Effector CD8-positive, alpha-beta T cell (primary cell): Measurements from ENCODE around the gene CNN3.

Source experiments
- DNase-seq: peaks from one replicate; lab custom pipeline; 2025; lab: John Stamatoyannopoulos, UW
- total RNA-seq, 4 experiments: gene quantifications; one replicate each; lab custom pipeline; 2026; lab: John Stamatoyannopoulos, UW

Gene CNN3
- 1.4 to 5.4 (median 2.9) reads per million in 4 experiments for total RNA-seq

DNA sequence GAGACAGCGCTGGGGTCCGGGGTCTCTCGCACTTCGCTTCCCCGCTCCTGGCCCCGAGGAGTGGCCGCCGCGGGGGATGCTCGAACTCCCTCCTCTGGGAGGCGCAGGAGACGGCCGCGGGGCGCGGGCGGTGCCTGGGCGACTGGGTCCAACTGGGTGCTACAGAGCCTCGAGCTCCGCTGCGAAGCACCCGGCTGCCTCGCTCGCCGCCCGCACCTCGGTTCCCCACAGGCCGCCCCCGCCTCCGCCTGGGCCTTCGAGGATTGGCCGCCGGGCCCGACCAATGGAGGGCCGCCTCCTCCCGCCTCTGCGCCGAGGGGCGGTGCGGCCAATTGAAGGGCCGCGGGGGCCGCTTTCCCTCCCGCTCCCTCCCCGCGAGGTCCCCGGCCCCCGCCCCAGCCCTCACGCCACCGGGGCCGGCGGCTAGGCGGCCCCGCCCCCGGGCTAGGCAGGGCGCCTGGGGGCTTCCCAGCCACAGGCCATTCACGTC lies at the start of gene CNN3:
CNN3 (minus strand) TSS at position 196 of the 490 bp plus-strand sequence. CDS start 216 bp downstream, outside the sequence.
- DNase-seq = peak; percentile 66

DNA sequence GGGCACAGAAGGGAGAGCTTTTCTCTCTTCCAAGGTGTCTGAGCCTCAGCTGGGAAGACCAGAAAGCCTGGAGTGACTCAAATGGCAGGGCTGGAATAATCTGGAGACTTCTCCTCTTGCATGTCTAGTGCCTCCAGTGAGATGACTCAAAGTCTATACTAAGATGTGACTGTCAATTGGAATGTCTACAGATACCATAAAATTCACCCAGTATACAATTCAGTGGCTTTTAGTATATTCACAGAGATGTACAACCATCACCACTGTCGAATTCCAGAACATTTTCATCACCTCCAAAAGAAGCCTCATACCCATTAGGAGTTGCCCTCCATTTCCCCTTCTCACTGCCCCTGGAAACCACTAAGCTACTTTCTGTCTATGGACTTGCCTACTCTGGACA lies 47.9 kb upstream of the CNN3 start:
- no peak for DNase-seq

DNA sequence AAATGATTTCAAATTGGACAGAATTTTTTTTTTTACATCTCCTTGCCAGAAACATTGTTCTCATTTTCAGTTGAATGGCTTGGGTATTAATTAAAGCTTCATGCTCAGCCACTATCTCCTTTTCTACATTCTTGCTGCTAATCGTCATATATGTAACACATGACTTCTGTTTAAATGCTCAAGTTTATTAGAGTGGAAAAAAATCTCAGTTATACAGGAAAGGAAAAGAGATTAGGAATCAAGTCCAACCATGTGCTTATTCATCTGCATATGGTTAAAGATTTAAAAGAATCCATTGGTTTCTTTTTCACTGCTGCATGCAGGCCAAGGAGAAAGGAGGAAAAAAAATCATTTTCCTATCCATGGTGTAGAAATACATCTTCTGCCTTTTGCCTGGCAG lies 47.3 kb upstream of the CNN3 start:
- DNase-seq = no peak

DNA sequence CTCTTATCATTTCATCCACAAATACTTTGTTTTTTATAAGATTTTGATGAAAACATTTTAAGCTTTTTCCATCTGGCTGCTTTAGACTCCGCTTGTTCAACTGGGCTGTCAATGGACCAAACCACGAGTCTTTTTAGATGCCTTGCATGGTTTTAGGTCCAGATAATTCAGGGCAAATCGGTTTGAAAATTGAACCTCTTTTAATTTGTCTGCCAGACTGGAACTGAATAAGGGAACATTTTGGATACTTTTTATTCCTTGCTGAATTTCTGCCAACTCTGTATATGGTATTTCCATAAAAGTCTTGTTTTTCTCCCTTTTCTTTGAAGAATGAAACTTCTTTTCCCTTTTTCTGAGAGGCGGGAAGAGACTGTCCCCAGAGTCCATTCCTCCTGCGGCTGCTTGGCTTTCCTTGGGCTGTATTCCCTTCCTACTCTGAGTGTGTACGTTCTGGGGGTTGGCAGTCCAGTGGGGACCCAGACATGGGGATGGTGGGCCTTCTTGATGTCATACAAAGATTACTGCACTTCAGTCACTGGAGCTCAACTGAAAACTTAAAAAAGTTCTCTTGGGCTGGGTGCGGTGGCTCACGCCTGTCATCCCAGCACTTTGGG lies 46.5 kb upstream of the CNN3 start:
- DNase-seq = no peak

DNA sequence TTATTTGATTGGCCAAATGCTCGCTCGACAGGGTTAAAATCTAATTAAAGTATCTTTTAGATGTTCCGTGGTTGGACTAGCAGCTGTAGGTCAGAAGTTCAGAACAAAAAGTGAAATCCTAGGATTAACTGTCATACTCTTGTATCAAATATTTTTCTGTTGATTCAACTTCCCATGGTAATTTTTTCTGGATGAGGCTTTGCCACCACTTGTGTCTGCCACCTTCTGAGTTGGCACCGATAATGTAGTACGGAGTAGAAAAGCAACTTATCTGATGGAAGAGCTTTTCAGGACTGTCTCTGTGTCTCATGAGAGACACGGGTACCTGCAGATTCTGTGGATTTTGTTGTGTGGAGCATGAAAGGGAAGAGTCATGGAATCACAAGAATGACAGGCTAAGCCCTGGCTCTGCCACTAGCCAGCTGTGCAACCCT lies 44.6 kb upstream of the CNN3 start:
- no peak for DNase-seq

DNA sequence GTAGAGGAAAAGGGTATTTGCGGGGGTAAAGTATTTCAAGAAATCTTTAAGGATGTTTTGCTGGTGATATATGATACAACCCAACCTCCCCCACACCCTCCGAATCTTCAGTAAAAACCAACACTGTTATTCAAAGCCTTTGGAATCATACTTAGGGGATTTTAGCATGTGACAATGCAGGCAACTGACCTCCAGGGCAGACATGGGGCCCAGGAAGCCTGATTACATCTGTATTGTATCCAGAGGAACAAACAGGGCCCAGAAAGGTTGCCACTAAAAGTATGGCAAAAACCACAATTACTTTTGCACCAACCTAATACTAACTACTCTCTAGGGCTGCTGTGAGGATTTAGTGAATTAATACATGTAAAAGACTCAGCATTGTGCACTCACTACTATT lies 43.9 kb upstream of the CNN3 start:
- no peak for DNase-seq

DNA sequence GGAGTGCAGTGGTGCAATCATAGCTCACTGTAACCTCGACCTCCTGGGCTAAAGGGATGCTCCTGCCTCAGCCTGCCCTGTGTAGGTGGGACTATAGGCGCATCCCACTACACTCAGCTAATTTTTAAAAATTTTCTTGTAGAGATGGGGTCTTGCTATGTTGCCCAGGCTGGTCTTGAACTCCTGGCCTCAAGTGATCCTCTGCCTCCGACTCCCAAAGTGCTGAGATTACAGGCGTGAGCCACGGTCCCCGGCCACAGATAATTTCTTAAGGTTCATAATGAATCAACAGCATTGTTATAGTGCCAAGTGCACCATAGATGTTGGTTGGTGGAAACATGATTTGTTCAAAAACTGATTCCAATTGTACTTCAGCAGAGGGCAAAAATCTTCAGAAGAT lies 42.2 kb upstream of the CNN3 start:
- DNase-seq = no peak

DNA sequence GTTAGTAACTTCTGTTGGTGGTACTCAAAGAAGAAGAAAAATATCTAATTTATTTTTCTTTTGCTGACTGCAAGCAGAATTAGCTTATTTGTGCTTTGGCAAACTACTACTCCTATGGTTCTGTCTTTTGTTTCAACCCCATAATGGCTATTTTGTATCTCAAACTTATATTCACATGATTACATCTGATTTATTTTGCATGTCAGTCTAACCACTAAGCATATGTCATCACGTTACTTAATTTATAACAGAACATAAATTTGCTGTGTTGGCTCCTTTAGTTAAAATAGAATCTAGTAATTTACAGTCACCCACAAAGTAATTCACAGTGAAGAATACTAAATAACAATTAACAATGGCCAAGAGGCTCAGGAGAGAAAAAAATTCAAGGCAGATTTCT lies 39.1 kb upstream of the CNN3 start:
- no peak for DNase-seq

DNA sequence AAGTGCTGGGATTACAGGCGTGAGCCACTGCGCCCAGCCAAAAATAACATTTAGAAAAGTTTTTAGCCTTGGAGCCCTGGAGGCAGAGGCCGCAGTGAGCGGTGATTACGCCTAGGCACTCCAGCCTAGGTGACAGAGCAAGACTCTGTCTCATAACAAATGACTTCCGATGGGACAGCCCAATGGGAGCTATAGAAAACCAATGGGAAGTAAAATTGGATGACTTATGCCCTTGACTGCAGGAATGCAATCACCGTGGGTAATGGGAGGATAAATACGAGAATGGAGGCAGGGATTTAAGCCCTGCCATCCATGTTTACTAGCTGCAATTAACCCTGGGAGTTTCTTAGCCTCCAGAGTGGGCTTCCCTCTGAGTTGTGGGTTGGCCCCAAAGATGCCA lies 37.0 kb upstream of the CNN3 start:
- DNase-seq = no peak

DNA sequence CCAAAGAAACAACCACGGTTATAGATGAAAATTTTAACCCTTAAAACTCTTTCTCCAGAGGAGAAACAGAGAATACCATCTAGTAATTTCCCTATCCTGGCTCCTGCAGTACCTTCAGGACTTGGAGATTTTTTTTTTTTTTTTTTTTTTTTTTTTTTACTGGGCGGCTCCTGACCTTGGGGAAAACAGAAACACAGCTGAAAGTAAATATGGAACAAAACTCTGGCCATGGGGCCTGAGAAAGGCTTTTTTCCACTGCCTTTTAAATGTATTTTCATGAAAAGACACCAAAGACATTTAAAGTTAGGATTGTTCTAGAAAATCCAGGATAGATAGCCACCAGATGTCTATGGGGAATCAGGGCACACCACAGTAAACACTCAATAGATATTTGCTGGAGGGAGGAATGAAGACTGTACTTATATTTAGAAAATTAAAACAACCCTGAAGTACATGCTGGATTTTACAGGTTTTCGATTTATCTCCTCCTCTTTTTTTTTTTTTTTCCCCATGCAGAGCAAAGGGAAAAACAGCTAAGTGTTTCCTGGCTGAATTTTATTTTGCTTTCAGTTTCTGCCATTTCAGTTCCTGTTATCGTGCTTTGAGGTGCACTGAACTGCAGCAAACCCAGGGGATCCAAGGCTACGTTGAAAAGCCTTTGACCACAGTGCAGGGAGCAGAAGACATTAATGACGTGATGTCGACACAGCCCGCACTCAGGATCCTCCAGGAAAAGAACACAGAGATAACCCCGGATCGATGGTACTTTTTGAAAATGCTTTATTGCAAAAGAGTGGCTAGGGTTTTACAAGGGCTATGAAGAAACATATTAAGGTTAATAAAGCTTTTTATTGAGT lies 35.7 kb upstream of the CNN3 start:
- no peak for DNase-seq

DNA sequence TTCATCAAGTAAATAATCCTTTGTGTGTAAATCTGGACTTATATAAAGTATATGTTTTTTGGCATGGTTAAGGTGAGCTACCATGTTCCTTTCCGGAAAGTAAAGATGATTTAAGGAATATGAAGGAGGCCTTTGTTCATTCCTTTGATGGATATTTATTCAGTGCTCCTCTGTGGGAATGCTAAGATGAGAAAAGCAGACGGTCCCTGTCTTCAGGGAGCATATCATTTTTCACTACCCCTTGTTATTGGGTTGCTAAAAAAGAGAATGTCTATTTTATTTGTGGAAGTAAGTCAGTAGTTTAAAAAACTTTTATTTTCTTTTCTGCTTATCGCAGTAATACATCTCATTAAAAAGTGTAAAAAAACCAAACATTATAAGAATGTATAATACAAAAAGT lies 35.1 kb upstream of the CNN3 start:
- no peak for DNase-seq

DNA sequence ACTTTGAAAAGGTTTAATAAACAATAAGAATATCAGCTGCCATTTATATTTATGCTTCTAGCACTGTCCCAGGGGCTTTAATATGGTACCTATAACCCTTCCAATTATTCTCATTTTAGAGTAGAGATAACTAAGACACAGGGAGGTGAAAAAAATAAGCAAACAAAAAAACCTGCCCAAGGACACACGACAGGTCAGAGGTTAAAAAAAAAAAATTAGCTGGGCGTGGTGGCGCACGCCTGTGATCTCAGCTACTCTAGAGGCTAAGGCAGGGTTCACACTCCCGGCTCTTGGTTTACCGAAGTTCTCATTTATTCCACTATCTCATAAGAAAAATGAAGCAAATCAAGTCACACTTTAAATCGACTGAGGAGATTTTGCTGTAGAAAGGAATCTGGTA lies 34.7 kb upstream of the CNN3 start:
- DNase-seq = no peak

DNA sequence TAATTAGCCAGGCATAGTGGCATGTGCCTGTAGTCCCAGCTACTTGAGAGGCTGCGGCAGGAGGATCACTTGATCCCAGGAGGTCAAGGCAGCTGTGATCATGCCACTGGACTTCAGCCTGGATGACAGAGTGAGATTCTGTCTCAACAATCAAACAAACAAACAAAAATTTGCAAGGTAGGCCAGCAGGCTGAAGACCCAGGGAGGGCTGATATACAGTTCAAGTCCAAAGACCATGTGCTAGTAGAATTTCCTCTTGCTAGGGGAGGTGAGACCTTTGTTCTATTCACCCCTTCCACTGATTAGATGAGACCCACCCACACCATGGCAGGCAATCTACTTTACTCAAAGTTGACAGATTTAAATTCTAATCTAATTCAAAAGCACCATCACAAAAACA lies 31.2 kb upstream of the CNN3 start:
- no peak for DNase-seq

DNA sequence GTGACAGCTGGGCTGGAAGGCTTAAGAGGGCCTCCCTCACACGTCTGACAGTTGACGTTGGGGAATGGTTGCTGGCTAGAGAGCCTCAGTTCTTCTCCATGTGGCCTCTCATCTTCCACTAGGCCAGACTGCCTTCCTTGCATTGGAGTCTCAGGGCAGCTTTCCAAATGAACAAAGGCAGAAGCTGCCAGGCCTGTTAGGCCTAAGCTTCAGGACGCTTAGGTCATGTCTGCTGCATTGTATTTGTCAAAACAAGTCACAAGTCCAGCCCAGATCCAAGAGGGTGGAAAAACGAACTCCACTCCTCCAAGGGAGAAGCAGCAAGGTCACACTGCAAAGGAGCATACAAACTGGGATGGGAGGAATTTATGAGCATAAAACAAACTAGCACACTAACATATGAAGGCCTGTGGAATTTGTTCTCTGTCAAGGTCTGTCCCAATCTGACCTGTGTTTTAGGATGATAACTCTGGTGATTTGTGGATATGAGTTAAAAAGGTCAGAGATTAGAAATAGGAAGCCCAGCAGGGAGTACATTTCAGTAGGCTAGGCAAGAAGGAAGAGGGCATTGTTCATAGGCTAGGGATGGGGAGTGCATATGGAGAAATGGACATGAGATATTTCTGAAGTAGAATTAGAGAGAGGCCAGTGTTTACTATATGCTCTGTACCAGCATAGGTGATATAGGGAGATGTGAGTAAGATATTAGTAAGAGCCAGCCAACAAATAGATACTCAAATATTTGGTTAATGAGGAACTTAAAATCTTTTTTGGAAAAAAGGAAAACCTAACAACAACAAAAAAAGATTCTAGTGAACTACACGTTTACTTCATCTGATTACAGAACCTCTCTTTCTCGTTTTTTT lies 29.1 kb upstream of the CNN3 start:
- no peak for DNase-seq

DNA sequence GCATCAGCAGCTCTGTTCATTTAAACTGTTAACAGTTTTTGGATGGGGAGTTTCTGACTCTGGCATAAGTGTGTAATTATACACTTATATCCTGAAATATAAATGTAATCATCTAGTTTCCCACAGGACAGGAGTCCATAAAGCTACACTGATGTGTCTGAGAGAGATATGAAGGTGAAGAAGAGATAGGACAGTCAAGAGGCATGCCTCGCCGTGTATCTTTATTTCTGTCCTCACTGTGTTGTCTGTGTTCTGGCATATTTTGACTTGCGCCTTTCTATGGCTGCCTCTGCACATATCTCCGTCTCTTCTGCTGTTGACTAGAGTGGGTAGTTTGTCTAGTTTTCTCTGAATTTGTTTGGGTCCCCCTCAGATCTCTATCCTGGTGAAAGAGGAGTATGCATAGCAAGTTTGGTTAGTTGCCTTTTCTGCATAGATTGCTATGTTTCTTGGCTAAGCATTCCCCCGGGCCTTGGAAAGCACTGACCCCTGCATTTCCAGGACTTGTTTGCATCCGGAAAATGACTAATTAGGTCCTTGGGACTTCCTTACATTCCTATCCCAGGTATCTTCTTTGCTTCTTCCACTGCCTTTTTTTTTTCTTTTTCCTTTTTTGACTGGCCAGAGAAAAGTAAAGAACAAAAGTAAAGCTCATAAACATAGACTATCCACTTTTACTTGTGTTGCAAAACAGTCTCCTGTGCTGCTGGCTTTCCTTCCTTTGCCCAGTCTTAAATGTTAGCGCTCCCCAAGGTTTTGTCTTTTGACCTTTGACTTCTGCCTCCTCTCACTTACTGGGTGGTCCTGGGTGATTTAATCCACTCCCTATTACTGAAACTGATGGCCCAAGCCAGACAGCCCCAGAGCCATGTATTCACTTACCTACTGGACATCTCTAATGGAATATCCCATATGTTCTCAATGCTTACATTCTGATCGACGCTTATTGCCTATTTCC lies 27.6 kb upstream of the CNN3 start:
- DNase-seq = no peak

DNA sequence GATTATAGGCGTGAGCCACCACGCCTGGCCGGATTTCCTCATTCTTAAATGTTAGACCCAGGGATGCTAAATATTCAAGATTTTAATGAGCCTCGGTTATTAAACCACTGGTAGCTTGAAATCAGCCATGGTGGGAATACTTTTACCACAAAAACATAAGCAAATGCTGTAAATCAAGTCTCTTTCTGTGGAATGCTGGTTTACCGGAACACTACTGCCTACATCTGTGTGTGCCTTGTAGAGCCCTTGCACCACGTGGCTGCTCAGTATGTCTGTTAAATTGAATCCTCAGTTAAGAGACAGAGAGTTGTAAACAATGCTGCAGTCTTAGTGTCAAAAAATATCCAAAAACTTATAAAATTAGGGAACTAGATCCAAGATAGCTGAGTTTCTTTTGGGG lies 26.8 kb upstream of the CNN3 start:
- no peak for DNase-seq

DNA sequence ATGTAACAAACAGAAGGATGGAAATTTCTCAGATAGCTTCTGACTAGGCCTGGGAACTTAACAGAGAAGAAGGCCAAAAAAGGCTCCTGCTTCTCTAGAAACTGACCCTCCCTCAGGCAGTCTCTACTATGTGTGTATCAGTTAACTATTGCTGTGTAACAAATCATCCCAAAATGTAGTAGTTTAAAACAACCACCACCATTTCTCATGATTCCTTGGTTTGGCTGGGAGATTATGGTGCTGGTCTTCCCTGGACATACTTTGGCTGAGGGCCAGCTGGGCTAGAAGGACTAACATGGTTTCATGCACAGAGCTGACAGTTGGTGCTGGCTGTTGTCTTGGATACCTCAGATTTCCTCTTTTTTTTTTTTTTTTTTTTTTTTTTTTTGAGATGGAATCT lies 26.2 kb upstream of the CNN3 start:
- no peak for DNase-seq

DNA sequence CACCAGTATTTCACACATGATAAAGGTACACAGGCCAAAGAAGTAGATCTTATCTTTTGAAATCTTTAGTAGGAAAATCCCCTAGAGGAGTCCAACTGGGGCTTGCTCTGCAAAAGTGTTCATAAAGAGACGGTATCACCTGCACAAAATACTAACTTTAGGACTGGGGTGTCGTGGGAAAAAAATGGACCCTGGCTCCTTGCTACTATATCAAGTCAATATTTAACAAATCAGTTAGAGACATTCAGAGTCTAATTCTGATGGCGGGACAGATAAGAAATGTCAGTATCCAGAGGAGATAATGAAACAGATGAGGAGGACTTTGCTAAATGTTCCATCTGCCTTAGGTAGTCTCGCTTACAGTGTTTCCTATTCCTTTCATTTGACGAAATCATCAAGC lies 25.6 kb upstream of the CNN3 start:
- DNase-seq = no peak

DNA sequence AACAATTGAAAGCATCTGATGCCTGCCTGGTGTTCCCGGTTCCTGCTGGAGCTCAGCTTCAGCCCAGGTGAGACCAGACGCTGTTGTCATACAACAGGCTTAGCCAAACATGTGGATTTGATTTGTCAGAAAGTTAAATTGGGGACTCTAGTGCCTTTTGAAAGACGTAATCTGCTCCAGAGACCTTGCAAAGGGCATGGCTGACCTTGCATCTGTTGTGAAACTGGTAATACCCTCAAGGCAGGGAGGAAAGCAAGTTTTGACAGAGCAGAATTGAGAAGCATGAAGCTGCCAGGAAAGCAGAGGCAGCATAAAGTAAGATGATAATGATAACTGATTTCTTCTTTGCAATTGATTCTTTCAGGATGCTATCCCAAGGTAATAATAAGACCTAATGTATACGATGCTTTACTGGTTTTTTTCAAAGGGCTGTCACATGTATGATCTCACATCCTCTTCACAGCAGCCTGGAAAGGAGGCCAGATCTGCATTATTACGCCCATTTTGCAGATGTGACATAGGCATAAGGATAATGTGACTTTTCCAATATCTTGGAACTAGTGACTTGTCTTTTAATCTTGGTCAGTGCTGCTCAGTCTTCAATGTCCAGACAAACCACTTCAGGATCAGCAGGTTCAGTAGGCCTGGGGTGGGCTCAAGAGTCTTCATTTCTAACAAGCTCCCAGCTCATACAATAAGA lies 24.7 kb upstream of the CNN3 start:
- DNase-seq = no peak

DNA sequence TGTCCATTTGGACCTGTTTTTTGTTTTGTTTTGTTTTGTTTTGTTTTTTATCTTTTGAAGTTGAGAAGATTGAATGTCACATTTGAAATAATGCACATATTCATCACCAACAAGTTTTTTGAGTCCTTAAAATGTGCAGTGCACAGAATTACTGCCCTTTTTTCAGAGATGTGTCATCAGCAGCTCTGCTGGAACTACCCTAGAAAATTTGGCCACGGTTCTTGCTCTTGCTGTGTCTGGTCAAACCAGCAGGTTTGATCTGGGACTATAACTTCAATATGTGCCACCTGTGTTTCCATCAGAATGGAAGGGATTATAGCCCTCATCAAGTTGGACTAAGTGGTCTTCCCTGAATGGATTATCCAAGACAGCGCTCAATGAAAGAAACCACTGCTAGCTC lies 24.1 kb upstream of the CNN3 start:
- no peak for DNase-seq
